Measurements from ENCODE around the gene TBC1D24.

- TF ChIP-seq POLR2AphosphoS5 (IDR thresholded peaks at IDR 0.05; ENCODE audit: low read depth) (no peak), CTCF (conservative IDR thresholded peaks at IDR 0.05; ENCODE audit: low read depth in 2 of 2) (no peak), CREB1 (CRISPR knock-in tag; IDR thresholded peaks at IDR 0.05; ENCODE audit: low read depth) (no peak), EZH2 (IDR thresholded peaks at IDR 0.05; ENCODE audit: low read depth, unreplicated experiment) (no peak), REST (IDR thresholded peaks at IDR 0.05; ENCODE audit: unreplicated experiment) (no peak), EZH2phosphoT487 (IDR thresholded peaks at IDR 0.05; ENCODE audit: unreplicated experiment) (no peak), JUNB (IDR thresholded peaks at IDR 0.05; ENCODE audit: unreplicated experiment) (no peak), ETS1 (IDR thresholded peaks at IDR 0.05) (no peak)
Measured at GRCh38 chr16:2531371-2531695, 56.4 kb downstream of the TBC1D24 start, which contains the start of gene CEMP1.
